Measurements from ENCODE around the gene GNG7. TPM values are rescaled to one million over a fixed set of nuclear protein-coding genes. Genes with fewer than 3 reads are reported as not detected.

GNG7 gene
- polyA plus RNA-seq, 1 donor (not counting 4 experiments of a cell fraction or from before 2014, with no cell fraction given), result 0.01 TPM

DNA sequence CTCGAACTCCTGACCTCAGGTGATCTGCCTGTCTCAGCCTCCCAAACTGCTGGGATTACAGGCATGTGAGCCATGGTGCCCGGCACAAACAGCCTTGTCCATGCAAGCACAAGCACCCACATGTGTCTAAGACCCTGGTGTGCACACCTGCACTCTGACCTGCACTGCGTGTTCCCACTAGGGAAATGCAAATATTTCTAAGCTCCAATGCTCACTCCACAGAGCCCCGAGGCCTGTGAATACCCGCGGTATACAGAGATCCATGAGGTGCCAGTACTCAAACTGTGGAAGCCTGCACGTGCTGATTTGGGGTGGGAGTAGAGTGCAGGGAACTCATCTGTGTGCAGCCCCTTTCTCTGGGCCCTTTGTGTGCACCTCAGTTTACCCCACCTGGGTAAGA, 211.8 kb downstream of the GNG7 start:
- no peak for TF ChIP-seq EZH2 (IDR thresholded peaks at IDR 0.05; ENCODE audit: low read length)
- TF ChIP-seq, protein P1, sequence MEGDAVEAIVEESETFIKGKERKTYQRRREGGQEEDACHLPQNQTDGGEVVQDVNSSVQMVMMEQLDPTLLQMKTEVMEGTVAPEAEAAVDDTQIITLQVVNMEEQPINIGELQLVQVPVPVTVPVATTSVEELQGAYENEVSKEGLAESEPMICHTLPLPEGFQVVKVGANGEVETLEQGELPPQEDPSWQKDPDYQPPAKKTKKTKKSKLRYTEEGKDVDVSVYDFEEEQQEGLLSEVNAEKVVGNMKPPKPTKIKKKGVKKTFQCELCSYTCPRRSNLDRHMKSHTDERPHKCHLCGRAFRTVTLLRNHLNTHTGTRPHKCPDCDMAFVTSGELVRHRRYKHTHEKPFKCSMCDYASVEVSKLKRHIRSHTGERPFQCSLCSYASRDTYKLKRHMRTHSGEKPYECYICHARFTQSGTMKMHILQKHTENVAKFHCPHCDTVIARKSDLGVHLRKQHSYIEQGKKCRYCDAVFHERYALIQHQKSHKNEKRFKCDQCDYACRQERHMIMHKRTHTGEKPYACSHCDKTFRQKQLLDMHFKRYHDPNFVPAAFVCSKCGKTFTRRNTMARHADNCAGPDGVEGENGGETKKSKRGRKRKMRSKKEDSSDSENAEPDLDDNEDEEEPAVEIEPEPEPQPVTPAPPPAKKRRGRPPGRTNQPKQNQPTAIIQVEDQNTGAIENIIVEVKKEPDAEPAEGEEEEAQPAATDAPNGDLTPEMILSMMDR (optimal IDR thresholded peaks at IDR 0.05 in 1 of 3, IDR thresholded peaks at IDR 0.05 in 1 of 3, conservative IDR thresholded peaks at IDR 0.05 in 1 of 3; ENCODE audit: extremely low read depth in 1 of 3, insufficient read depth in 2 of 3, low read length in 3 of 3), result no peak
- H2AFZ ChIP-seq (ENCODE audit: control insufficient read depth, low read length), result no peak overlapping the region
- no peaks in the 10 kb centered on the region for H3K79me2 ChIP-seq (ENCODE audit: control insufficient read depth, insufficient read depth, low read length)
- no peaks in the 10 kb centered on the region for H3K9me3 ChIP-seq (ENCODE audit: control insufficient read depth, low read depth, low read length)
- DNase-seq (ENCODE audit: low read depth, low spot score), result no peak
- peaks cover 40% of the 10 kb centered on the region for H3K4me1 ChIP-seq (ENCODE audit: control insufficient read depth, extremely low read depth, insufficient read depth, low read length)
- H3K36me3 ChIP-seq (ENCODE audit: control insufficient read depth in 2 of 2, extremely low read depth in 1 of 2, insufficient read depth in 2 of 2, low read length in 2 of 2), result no peaks in the 10 kb centered on the region
- H3K9me1 ChIP-seq (ENCODE audit: control insufficient read depth, extremely low read depth, insufficient read depth, low read length), result no peaks in the 10 kb centered on the region
- peaks cover 16% of the 10 kb centered on the region for H3K27me3 ChIP-seq (ENCODE audit: control insufficient read depth, extremely low read depth, insufficient read depth, low read length)
- H3K4me3 ChIP-seq (ENCODE audit: control insufficient read depth in 2 of 3, extremely low read depth in 1 of 3, insufficient read depth in 2 of 3, low read depth in 1 of 3, low read length in 3 of 3), result peak overlapping the region in 1 of 3 experiments; percentile 42
- FAIRE-seq, result no peak
- H3K4me2 ChIP-seq (ENCODE audit: control insufficient read depth, extremely low read depth, insufficient read depth, low read depth, low read length), result peak overlapping the region; percentile 84
- peak overlapping the region; percentile 50 for H3K9ac ChIP-seq (ENCODE audit: control insufficient read depth, extremely low read depth, insufficient read depth, low read length)
- peak overlapping the region; percentile 43 for H3K27ac ChIP-seq (ENCODE audit: control insufficient read depth, insufficient read depth, low read length)
- dilution Hi-C loops (cut with MboI; ENCODE audit: extremely low pct_ligation_motif_present, low sequenced_read_pairs), result no loop called here
- peaks cover 7% of the 10 kb centered on the region for H4K20me1 ChIP-seq (ENCODE audit: control insufficient read depth, extremely low read depth, insufficient read depth, low read length)

DNA sequence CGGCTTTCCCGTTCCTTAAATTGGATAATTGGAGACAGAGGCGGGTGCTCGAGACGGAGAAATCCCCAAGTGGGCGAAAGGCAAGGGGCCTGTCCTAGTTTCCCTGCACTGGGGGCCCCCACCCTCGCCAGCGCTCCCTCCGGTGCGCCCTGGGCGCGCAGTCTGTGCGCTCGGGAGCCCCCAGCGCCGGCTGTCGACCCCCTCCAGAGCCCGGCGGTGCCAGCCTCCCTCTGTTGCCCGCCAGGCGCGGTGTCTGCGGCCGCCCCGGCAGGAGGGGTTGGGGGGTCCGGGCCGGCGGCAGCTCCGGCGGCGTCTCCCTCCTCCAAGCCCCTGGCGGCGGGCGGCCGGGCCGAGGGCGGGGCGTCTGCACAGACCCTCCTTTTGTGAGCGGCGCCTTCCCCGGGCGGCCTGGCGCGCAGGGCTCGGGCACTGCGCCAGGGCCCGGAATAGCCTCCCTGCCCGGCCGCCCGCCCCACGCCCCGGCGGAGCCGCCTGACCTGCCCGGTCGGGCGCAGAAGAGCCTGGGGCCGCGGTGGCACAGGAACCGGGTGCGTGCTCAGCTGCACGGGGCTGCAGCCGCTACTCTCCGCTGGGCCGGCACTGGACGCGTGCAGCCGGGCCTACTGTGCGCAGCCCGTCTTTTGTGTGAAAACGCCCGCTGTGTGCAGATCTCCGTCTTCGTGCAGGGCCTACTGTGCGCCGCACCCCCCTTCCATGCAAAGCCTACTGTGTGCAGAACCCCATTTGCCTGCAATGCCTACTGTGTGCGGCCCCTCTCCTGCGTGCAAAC, 213.4 kb downstream of the GNG7 start:
- H3K27ac ChIP-seq (ENCODE audit: control insufficient read depth, insufficient read depth, low read length), result no peak overlapping the region
- dilution Hi-C loops (cut with MboI; ENCODE audit: extremely low pct_ligation_motif_present, low sequenced_read_pairs), result no loop called here
- no peak overlapping the region for H2AFZ ChIP-seq (ENCODE audit: control insufficient read depth, low read length)
- H3K36me3 ChIP-seq (ENCODE audit: control insufficient read depth in 2 of 2, extremely low read depth in 1 of 2, insufficient read depth in 2 of 2, low read length in 2 of 2), result no peaks in the 10 kb centered on the region
- H3K4me2 ChIP-seq (ENCODE audit: control insufficient read depth, extremely low read depth, insufficient read depth, low read depth, low read length), result peak overlapping the region; percentile 48
- H3K27me3 ChIP-seq (ENCODE audit: control insufficient read depth, extremely low read depth, insufficient read depth, low read length), result peaks cover 16% of the 10 kb centered on the region
- H3K9ac ChIP-seq (ENCODE audit: control insufficient read depth, extremely low read depth, insufficient read depth, low read length), result no peak overlapping the region
- H3K79me2 ChIP-seq (ENCODE audit: control insufficient read depth, insufficient read depth, low read length), result no peaks in the 10 kb centered on the region
- H3K9me1 ChIP-seq (ENCODE audit: control insufficient read depth, extremely low read depth, insufficient read depth, low read length), result no peaks in the 10 kb centered on the region
- peaks cover 28% of the 10 kb centered on the region for H3K4me1 ChIP-seq (ENCODE audit: control insufficient read depth, extremely low read depth, insufficient read depth, low read length)
- no peaks in the 10 kb centered on the region for H3K9me3 ChIP-seq (ENCODE audit: control insufficient read depth, low read depth, low read length)
- DNase-seq (ENCODE audit: low read depth, low spot score) (no peak), FAIRE-seq (no peak)
- TF ChIP-seq, protein P1 (optimal IDR thresholded peaks at IDR 0.05 in 1 of 3, IDR thresholded peaks at IDR 0.05 in 1 of 3, conservative IDR thresholded peaks at IDR 0.05 in 1 of 3; ENCODE audit: extremely low read depth in 1 of 3, insufficient read depth in 2 of 3, low read length in 3 of 3), result no peak
- TF ChIP-seq EZH2 (IDR thresholded peaks at IDR 0.05; ENCODE audit: low read length), result no peak
- H4K20me1 ChIP-seq (ENCODE audit: control insufficient read depth, extremely low read depth, insufficient read depth, low read length), result peaks cover 7% of the 10 kb centered on the region
- H3K4me3 ChIP-seq (ENCODE audit: control insufficient read depth in 2 of 3, extremely low read depth in 1 of 3, insufficient read depth in 2 of 3, low read depth in 1 of 3, low read length in 3 of 3), result no peak overlapping the region
